Skeletal muscle tissue (tissue), 4 donors: ENCODE data around the gene DHPS. TPM values are rescaled to one million over a fixed set of nuclear protein-coding genes. Genes with fewer than 3 reads are reported as not detected.

Experiments
- H3K27ac ChIP-seq: one replicate; pipeline ENCODE4 v1.7.0; 2013; ENCODE audit warnings: mild to moderate bottlenecking, low read depth, low read length, inconsistent platforms
- H3K27me3 ChIP-seq, 3 donors: one replicate each; pipeline ENCODE4 v1.7.0; 2013; ENCODE audit warnings: low read length in 3 of 3; ENCODE audit not compliant: control insufficient read depth in 3 of 3, insufficient read depth in 3 of 3
- H3K36me3 ChIP-seq, 3 donors: one replicate each; pipeline ENCODE4 v1.7.0; 2013; ENCODE audit warnings: low read length in 3 of 3; ENCODE audit not compliant: control insufficient read depth in 3 of 3, insufficient read depth in 3 of 3
- H3K4me1 ChIP-seq, 3 donors: one replicate each; pipeline ENCODE4 v1.7.0; 2013; ENCODE audit warnings: low read length in 3 of 3, mild to moderate bottlenecking in 3 of 3; ENCODE audit not compliant: control insufficient read depth in 3 of 3, insufficient read depth in 3 of 3
- H3K4me3 ChIP-seq, 3 donors: one replicate each; pipeline ENCODE4 v1.7.0; 2013; ENCODE audit warnings: low read length in 3 of 3
- H3K9ac ChIP-seq, 3 donors: one replicate each; pipeline ENCODE4 v1.7.0; 2013; ENCODE audit warnings: low read length in 3 of 3, mild to moderate bottlenecking in 3 of 3, moderate library complexity in 2 of 3, low read depth in 1 of 3
- H3K9me3 ChIP-seq, 3 donors: one replicate each; pipeline ENCODE4 v1.7.0; 2013; ENCODE audit warnings: low read length in 3 of 3; ENCODE audit not compliant: control insufficient read depth in 3 of 3
- total RNA-seq: library from RNA; depleted of rRNA; stranded (reverse); fragments of >200 nt; gene quantifications from one replicate; pipeline ENCODE4 v1.2.3, GENCODE V29; 2014
- donor health status: Osteomylitis.

DHPS gene
- total RNA-seq, 1 donor from 2014 or later: 56.9 TPM

DNA sequence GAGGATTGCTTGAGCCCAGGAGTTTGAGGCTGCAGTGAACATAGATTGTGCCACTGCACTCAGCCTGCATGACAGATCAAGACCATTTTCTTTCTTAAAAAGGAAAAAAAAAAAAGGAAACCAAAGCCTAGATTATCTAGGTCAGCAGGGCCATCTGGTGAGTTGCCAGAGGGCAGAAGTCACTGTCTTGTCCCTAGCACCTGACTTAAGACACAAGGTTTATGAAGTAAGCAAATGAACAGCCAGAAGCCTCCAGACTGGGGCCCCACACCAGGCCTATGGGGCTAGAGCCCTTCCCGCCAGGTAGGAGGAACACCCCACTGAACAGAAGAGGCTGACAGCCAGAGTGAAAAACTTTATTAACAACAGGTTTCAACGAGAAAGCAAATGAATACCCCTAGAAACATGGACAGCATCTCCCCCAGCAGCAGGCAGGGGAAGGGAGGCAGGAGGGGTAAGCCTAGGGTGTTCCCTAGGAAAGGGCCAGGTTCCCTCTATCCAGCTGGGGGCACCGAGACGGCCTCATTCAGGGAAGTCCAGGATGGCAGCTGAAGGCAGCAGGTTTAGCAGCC lies 13.9 kb downstream of the DHPS start:
- peaks cover 43 to 57% (median 45%) of the 10 kb centered on the region in 3 donors for H3K4me1 ChIP-seq
- H3K9ac ChIP-seq: peak overlapping the region in 1 of 3 donors; percentile 99
- no peaks in the 10 kb centered on the region for H3K9me3 ChIP-seq
- H3K27me3 ChIP-seq: no peaks in the 10 kb centered on the region
- peaks cover 27 to 32% (median 28%) of the 10 kb centered on the region in 3 donors for H3K36me3 ChIP-seq
- H3K4me3 ChIP-seq: peak overlapping the region; percentile 86 to 98 (median 98)
- H3K27ac ChIP-seq: no peak overlapping the region

DNA sequence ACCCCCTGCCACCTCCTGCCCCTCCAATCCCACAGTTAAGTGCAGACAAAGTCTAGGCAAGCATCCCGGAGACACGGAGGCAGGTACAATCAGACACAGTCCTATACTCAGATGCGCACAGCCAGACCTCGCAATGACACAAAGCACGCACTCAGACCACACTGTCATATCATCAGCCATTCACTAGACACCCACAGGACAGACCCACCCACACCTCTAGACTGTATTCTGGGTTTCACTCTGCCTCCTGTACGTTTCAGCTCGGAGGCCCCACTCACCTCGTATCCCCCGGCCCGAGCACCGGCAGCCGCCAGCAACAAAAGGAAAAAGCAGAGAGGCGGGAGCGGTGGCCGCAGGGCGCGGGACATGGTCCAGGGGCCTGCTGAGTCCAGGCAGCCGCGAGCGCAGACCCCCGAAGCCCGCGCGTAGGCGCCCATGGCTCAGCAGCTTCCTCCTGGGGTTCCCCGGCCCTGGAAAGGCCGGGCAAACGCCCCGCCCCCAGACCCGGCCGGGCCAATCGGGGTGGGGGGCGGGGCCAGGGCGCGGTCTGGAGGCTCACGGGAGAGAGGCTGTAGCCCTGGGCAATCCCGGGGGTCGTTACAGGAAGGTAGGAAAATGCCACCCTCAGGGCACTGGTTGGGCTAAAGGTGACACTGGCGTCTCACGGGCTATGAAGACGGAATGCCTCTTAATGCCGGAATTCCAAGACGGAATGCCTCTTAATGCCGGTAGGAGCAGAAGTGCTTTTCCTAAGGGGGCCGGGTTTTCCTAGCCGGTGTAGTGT lies 15.2 kb downstream of the DHPS start, which contains the start of the genes MAN2B1 and WDR83:
TSS of gene MAN2B1 (minus strand) at position 478 of the 784 bp plus-strand sequence. CDS start at position 437, 41 bp downstream.
TSS of gene WDR83 (plus strand) at position 543 of the 784 bp plus-strand sequence. CDS start 2,984 bp downstream, outside the sequence.
- Histone ChIP-seq H3K4me3 (peak within 1 kb of the TSS; percentile 92 to 98 (median 96)), H3K4me1 (peaks cover 43 to 57% (median 45%) of the 10 kb centered on the region in 3 donors), H3K9me3 (no peaks in the 10 kb centered on the region)

DNA sequence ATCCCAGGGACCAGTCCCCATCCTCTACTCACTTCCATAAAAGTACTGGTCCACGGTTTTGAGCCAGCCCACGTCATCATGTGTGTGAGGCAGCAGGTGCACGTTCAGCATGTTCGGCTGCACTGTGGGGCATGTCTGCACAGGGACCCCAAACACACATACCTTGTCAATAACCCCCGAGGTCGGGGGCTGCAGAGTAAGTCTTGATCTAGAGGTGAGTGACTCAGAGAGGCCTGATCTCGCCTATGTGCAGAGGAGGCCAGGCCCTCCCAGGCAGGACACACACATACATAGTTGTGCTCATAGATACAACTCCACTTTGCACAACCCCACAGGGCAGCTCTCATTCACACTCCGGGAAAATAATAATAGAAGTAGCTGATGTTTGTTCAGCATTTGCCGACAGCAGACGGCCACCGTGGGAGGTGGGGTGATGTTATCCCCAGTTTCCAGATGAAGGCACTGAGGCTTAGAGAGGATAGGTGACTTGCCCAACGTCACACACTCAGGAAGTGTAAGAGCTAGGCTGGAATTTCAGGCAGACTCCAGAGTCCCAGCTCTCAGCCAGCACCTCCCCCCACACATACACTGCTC lies 15.9 kb downstream of the DHPS start:
- Histone ChIP-seq H3K9me3 (no peaks in the 10 kb centered on the region), H3K36me3 (peaks cover 26 to 43% (median 33%) of the 10 kb centered on the region in 3 donors), H3K4me1 (peaks cover 43 to 57% (median 45%) of the 10 kb centered on the region in 3 donors), H3K27ac (no peak overlapping the region), H3K9ac (peak overlapping the region; percentile 74 to 95 (median 92)), H3K4me3 (peak overlapping the region; percentile 92 to 98 (median 96)), H3K27me3 (no peaks in the 10 kb centered on the region)

More for the DNA sequence above, 15.2 kb downstream of the DHPS start, which contains the start of the genes MAN2B1 and WDR83:
- Histone ChIP-seq H3K27me3 (no peaks in the 10 kb centered on the region), H3K27ac (peak within 1 kb of the TSS; percentile 59), H3K36me3 (peaks cover 19 to 37% (median 27%) of the 10 kb centered on the region in 3 donors), H3K9ac (peak within 1 kb of the TSS; percentile 74 to 95 (median 92))

DNA sequence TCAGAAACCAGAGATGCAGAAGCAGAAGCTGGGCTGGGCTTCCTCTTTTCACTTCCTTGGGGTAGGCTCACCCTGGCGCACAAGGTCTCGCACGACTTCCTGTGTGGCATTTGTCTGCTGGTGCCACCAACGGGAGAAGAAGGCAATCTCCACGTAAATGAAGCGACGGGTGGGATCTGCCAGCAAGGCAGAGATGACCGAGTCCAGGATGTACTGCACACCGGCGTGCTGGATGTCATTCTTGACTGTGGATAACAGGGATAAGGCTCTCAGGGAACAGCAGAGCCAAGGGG lies 16.5 kb downstream of the DHPS start:
- no peaks in the 10 kb centered on the region for H3K27me3 ChIP-seq
- H3K9ac ChIP-seq: peak overlapping the region in 1 of 3 donors; percentile 95
- H3K36me3 ChIP-seq: peaks cover 32 to 47% (median 33%) of the 10 kb centered on the region in 3 donors
- peaks cover 38 to 51% (median 39%) of the 10 kb centered on the region in 3 donors for H3K4me1 ChIP-seq
- no peaks in the 10 kb centered on the region for H3K9me3 ChIP-seq
- H3K27ac ChIP-seq: no peak overlapping the region
- H3K4me3 ChIP-seq: peak overlapping the region in 2 of 3 donors; percentile 38 to 92

DNA sequence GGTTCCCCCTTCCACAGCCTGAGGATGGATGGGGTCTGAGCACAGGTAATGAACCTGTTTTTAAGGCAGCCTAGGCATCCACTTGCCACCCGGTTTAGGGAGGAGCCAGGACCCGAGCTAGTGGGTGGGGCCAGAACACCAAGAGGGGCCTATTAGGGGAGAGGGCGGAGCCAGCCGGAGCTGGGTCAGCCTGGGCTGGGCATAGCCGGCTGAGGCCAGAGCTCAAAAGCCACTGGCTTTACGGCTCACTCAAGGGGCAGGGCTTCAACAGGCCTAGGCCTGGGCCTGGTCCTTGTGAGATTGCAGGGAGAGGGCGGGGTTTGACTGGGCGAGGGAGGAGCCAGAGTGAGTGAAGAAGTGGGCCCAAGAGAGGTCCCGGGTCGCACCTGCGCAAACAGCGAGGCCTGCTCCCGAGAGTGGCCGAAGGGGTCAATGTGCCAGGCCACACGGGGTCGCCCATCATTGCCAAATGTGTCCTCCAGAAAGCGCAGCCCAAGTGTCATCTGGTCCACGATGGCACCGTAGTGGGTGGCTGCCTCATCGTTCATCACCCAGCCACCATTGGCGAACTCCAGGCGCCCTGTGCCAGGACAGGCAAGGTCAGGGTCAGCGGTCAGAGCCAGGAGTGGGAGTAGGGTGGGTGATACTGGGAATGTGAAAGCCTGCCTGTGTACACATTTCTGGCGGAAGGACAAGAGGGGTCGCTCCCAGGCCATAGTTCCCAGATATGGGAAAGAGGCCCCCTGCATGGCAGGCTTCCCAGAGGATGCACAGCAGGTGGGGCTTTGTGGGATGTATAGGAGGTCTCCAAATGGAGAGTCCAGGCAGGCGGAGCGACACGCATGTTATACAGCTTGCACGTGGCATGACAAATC lies 17.0 kb downstream of the DHPS start:
- Histone ChIP-seq H3K36me3 (peaks cover 35 to 47% (median 36%) of the 10 kb centered on the region in 3 donors), H3K9me3 (no peaks in the 10 kb centered on the region), H3K4me1 (peaks cover 32 to 45% (median 34%) of the 10 kb centered on the region in 3 donors), H3K9ac (no peak overlapping the region), H3K27ac (no peak overlapping the region), H3K27me3 (no peaks in the 10 kb centered on the region), H3K4me3 (peak overlapping the region in 1 of 3 donors; percentile 0)

DNA sequence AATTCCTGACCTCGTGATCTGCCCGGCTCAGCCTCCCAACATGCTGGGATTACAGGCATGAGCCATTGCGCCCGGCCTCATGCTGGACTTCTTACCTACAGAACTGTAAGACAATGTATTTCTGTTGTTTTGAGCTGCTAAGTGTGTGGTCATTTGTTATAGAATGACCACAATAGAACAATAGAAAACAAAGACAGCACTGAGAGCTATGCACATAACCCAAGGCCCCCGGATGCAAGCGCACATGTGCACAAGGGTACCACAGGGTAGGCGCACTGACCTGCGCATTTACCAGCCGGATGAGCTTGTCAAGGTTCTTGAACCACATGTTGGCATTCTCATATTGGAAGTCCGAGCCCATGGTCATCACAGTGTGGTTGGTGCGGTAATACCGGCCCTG lies 20.7 kb downstream of the DHPS start:
- Histone ChIP-seq H3K27me3 (no peaks in the 10 kb centered on the region), H3K9me3 (no peaks in the 10 kb centered on the region), H3K27ac (no peak overlapping the region), H3K4me3 (no peak overlapping the region), H3K36me3 (peaks cover 45 to 55% (median 51%) of the 10 kb centered on the region in 3 donors), H3K9ac (no peak overlapping the region), H3K4me1 (peaks cover 7 to 14% (median 9%) of the 10 kb centered on the region in 3 donors)

DNA sequence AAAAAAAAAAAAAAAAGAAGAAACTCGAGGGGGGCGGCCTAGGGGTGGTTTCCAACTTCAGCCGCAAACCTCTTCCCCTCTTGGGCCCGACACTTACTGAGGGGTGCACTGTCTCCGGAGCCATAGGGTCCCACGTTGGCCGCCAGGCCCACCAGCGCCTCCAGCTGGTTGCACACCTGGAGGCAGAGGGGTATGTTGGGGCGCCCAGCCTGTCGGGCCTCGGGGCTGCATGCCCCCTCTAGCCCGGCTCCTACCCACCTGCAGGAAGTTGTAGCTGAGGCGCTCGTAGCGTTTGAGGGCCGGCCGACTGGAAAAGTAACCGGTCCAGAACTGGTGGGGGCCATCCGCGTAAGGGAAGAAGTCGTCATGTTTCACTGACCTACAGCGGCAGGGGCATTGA lies 23.7 kb downstream of the DHPS start:
- no peaks in the 10 kb centered on the region for H3K9me3 ChIP-seq
- no peak overlapping the region for H3K4me3 ChIP-seq
- no peaks in the 10 kb centered on the region for H3K27me3 ChIP-seq
- H3K4me1 ChIP-seq: no peaks in the 10 kb centered on the region
- H3K36me3 ChIP-seq: peaks cover 36 to 46% (median 42%) of the 10 kb centered on the region in 3 donors
- no peak overlapping the region for H3K9ac ChIP-seq
- no peak overlapping the region for H3K27ac ChIP-seq

DNA sequence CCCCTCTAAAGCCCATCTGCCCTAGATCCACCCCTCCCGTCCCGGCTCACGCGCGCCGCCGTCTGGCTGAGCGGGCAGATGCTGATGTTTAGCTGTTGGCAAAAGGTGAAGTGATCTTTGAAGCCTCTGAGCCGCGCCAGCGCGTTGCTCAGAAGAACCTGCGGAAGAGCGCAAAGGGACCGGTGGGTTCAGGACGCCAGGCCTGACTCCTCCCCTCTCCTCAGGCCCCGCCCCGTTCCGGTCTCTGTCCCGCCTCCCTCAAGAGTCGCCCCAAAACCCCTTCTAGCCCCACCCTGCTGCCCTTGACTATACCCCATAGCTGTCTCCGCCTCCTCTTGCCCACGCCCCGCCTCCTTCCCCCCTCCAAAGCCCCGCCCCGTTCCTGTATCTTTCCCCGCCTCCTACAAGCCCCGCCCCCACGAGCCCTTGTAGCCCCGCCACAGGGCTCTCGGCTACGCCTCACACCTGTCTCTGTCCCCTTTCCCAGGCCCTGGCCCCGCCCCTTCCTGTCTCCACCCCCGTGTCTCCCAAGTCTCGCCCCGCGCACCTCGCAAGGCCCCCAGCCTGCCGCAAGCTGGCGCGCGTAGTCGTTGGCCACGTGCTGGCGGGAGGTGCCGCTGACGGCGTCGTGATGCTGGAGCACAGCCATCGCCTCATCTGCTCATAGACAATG lies 24.6 kb downstream of the DHPS start:
- Histone ChIP-seq H3K27me3 (no peaks in the 10 kb centered on the region), H3K4me1 (no peaks in the 10 kb centered on the region), H3K27ac (no peak overlapping the region), H3K9me3 (no peaks in the 10 kb centered on the region), H3K36me3 (peaks cover 36 to 45% (median 42%) of the 10 kb centered on the region in 3 donors), H3K4me3 (no peak overlapping the region), H3K9ac (no peak overlapping the region)

DNA sequence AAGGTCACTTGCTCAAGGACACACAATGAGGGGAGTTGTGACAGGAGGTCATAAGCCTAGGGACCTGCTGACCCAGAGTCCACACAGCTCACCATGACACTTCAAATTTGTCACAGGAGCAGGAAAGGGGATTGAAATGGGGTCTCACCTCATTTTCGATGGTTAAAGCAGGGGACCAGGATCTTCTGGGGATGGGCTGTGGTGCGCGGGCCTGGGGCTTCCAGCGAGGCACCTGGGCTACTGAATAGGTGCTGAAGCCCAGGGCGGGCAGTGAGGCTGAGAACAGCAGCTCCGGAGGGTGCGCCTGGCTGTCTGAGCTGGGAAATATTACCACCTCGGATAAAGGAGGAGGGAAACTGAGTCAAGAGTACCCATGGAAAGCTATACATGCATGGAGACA lies 26.1 kb downstream of the DHPS start:
- Histone ChIP-seq H3K27ac (no peak overlapping the region), H3K4me1 (no peaks in the 10 kb centered on the region), H3K4me3 (no peak overlapping the region), H3K9ac (no peak overlapping the region), H3K9me3 (no peaks in the 10 kb centered on the region), H3K27me3 (no peaks in the 10 kb centered on the region), H3K36me3 (peaks cover 32 to 40% (median 34%) of the 10 kb centered on the region in 3 donors)
